Right atrium auricular region (tissue), 2 donors: ENCODE measurements around the gene KIAA1549. TPM values are rescaled to one million over a fixed set of nuclear protein-coding genes. Genes with fewer than 3 reads are reported as not detected.

Experiments used
- DNase-seq: peaks from one replicate; pipeline ENCODE4 v3.0.0-alpha.2; 2019; ENCODE audit warnings: low spot score
- H3K27ac ChIP-seq, 2 donors: fragments of 200-600 bp; sonication (generic); 1 replicate in 1 of 2; 2 replicates in 1 of 2; pipeline ENCODE4 v1.5.1; 2016 to 2019
- H3K27me3 ChIP-seq, 2 donors: fragments of 200-600 bp; sonication (generic); one replicate each; pipeline versions ENCODE4 v1.5.1 to v1.6.0; 2017 to 2019
- H3K36me3 ChIP-seq: fragments of 200-600 bp; sonication (generic); one replicate; pipeline ENCODE4 v1.5.1; 2016
- H3K4me1 ChIP-seq, 2 donors: fragments of 200-600 bp; sonication (generic); one replicate each; pipeline versions ENCODE4 v1.5.1 to v1.6.0; 2017 to 2019
- H3K4me3 ChIP-seq, 2 donors: fragments of 200-600 bp; sonication (generic); 1 replicate in 1 of 2; 2 replicates in 1 of 2; pipeline ENCODE4 v1.5.1; 2017 to 2019; ENCODE audit warnings: mild to moderate bottlenecking in 1 of 2, moderate library complexity in 1 of 2
- H3K9me3 ChIP-seq, 2 donors: fragments of 200-600 bp; sonication (generic); one replicate each; pipeline ENCODE4 v1.5.1; 2019
- total RNA-seq, 2 donors: library from RNA; depleted of rRNA; stranded (reverse); fragments of >200 nt; gene quantifications; one replicate each; pipeline ENCODE4 v1.1.0, GENCODE V29; 2016
- TF ChIP-seq, protein P1 (sequence below), 2 donors: fragments of 200-600 bp; sonication (generic); IDR thresholded peaks; one replicate each; pipeline ENCODE4 v1.5.1; 2019; ENCODE audit warnings: antibody characterized with exemption in 2 of 2

KIAA1549 gene
- total RNA-seq, 2 donors from 2014 or later: 0.85 to 1.4 TPM

DNA sequence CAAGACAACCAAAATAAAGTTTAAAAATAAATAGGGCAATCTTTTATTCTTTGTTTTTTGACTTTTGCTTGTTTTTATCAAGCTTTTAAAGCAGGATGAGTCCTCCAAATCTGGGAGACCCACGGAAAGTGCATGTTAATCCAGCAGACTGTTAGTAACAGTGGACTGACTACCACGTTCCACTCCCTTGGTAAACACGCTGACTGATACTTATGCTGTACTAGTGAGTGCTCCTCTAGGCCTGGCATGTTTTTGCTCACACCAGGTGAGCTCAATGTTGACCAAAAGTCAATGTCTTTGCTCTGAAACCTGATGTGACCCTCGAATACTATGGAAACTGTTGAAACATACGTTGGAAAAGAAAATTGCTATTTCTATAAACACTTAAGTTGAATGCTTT, 88.4 kb downstream of the KIAA1549 start:
- TF ChIP-seq, protein P1, sequence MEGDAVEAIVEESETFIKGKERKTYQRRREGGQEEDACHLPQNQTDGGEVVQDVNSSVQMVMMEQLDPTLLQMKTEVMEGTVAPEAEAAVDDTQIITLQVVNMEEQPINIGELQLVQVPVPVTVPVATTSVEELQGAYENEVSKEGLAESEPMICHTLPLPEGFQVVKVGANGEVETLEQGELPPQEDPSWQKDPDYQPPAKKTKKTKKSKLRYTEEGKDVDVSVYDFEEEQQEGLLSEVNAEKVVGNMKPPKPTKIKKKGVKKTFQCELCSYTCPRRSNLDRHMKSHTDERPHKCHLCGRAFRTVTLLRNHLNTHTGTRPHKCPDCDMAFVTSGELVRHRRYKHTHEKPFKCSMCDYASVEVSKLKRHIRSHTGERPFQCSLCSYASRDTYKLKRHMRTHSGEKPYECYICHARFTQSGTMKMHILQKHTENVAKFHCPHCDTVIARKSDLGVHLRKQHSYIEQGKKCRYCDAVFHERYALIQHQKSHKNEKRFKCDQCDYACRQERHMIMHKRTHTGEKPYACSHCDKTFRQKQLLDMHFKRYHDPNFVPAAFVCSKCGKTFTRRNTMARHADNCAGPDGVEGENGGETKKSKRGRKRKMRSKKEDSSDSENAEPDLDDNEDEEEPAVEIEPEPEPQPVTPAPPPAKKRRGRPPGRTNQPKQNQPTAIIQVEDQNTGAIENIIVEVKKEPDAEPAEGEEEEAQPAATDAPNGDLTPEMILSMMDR (IDR thresholded peaks at IDR 0.05): no peak
- Histone ChIP-seq H3K9me3 (no peaks in the 10 kb centered on the region), H3K36me3 (no peaks in the 10 kb centered on the region), H3K27me3 (no peaks in the 10 kb centered on the region), H3K4me1 (no peaks in the 10 kb centered on the region), H3K27ac (no peak overlapping the region), H3K4me3 (no peak overlapping the region)
- DNase-seq: no peak

DNA sequence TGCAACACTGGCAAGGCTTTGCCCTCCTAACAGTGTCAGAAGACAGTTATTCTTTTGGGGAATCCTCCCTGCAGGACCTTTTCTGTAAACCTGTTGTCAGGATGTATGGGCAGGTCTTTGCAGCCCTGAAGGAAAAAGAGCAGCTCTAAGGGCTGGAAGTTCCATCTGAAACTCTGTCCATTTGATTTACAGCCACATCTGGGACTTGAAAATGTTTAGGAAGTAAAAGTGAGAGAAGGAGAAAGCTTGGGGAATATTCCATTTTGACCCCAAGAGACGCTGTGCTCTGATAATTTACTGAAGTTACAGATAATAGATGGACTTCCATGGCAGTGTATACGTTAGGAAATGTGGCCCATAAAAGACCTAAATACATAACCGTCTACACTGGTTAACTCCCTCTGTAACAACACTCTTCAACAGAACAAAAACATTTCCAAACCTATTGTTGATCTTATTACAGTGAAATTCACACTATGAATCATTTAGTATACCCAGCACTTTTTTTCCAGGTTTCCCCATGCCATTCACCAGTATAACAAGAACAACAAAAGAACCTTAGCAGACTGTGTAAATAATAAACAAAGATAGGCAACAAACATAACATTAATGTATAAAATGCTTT, 89.1 kb downstream of the KIAA1549 start:
- Histone ChIP-seq H3K27me3 (no peaks in the 10 kb centered on the region), H3K4me3 (no peak overlapping the region), H3K4me1 (no peaks in the 10 kb centered on the region), H3K9me3 (no peaks in the 10 kb centered on the region), H3K27ac (no peak overlapping the region), H3K36me3 (no peaks in the 10 kb centered on the region)
- no peak for DNase-seq
- TF ChIP-seq, protein P1 (IDR thresholded peaks at IDR 0.05): no peak

DNA sequence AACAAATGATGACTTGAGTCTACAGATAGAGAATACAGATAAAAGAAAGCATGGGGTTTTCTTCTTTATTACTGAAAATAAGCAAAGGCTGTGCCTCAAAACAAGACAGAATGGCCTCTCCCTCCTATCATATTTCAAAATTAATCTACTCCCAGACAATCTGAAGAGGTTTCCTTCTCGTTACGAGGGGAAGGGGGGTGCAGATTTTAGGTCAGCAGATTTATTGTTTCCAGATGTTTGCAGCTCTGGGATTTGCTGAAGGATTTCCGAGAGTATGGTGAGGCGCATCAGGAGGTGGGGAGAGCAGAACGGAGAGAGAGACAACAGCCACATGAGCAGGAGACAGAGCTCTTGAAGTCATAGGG, 89.8 kb downstream of the KIAA1549 start:
- DNase-seq: no peak

DNA sequence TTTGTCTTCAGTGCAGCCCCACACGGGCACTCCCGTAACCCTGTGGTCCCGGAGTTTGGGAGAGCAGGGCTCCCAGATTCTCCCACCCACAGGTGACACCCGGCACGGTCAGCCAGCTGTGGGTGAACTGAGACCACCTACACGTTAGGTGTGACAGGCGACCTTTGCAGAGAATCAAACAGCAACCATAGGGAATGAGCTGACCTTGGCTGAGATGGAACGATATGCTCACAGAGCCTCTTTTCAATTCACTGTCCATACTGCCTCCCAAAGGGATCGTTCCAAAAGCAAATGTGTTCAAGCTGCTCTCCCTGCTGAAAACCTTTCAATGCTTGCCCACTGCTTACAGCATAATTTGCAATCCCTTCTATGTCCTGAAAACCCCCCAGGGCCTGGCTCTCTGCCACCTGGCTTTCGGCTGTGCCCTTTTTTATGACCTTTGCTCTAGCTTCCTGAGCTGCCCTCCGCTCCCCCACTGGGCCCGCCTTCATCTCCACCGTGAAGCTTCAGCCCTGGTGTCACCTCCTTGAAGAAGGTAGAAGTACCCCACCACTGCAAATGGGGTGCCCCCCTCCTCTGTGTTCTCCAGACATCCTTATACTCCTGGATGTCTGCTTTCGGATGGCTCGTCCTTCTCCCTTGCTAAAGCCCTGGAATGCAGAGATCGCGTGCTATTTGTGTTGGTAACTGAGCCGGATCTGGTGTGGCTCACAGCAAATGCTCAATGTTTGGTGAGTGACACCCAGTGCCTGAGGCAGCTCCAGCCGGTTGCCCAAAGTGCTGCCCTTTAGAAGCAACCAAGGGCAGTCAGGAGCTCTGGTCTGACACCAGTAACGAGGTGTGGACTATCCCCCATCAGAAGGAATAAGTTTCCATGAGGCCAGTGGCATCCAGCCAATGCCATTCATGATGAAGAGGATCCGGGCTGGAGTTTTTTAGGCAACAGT, 90.4 kb downstream of the KIAA1549 start:
- H3K36me3 ChIP-seq: no peaks in the 10 kb centered on the region
- no peak overlapping the region for H3K4me3 ChIP-seq
- no peak for DNase-seq
- H3K9me3 ChIP-seq: no peaks in the 10 kb centered on the region
- no peaks in the 10 kb centered on the region for H3K4me1 ChIP-seq
- no peaks in the 10 kb centered on the region for H3K27me3 ChIP-seq
- H3K27ac ChIP-seq: no peak overlapping the region
- TF ChIP-seq, protein P1 (IDR thresholded peaks at IDR 0.05): no peak

More for the DNA sequence above, 89.8 kb downstream of the KIAA1549 start:
- Histone ChIP-seq H3K27ac (no peak overlapping the region), H3K4me3 (no peak overlapping the region), H3K9me3 (no peaks in the 10 kb centered on the region), H3K4me1 (no peaks in the 10 kb centered on the region), H3K36me3 (no peaks in the 10 kb centered on the region), H3K27me3 (no peaks in the 10 kb centered on the region)
- TF ChIP-seq, protein P1 (IDR thresholded peaks at IDR 0.05): no peak

DNA sequence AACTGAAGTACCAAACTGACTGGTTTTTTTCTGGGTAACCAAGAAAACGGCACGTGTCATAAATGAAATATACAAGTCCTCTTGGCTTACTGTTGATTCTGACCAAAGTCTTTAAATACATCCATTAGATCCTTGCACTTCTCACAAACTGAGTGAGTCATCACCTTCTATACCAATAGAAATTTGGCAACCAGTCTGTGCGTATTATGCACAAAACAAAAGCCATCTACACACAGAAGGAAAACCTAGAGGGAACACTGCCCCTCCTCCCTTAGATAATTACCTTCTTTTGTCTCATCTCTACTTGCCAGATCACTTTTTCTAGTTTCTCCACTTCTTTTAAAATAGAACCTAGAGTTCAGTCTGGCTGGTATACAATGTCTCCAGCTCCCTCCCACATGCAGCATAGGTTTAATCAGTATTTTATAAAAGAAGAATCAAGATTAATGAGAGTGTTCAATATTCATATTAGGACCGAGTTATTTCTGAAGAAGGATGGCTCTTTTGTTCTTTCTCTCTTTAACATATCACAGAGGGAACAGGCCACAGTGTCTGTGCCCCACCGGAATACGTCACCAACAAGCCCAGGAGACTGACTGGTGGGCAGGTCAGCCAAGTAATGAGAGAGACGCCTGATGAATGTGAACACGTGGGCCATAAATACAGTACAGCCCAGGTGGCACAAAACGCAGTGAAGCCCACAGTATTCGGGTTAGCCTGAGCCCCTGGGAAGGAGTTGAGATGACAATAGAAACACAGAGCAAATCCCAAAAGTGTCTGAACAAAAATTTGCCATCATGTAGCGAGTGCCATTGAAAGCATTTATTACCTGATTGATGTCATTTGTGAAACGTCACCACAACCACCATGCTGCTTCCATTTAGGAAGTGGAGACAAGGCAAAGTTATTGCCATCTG, 91.3 kb downstream of the KIAA1549 start:
- Histone ChIP-seq H3K4me3 (no peak overlapping the region), H3K36me3 (no peaks in the 10 kb centered on the region), H3K4me1 (no peaks in the 10 kb centered on the region), H3K27ac (no peak overlapping the region), H3K9me3 (no peaks in the 10 kb centered on the region), H3K27me3 (no peaks in the 10 kb centered on the region)
- DNase-seq: no peak
- TF ChIP-seq, protein P1 (IDR thresholded peaks at IDR 0.05): no peak
